Subcutaneous preadipocyte (primary cell): Measurements from ENCODE around the gene PYGO1. TPM values are rescaled to one million over a fixed set of nuclear protein-coding genes. Genes with fewer than 3 reads are reported as not detected.

Experiments used
- total RNA-seq: library from RNA; depleted of rRNA; stranded (reverse); fragments of >200 nt; gene quantifications from 2 replicates; pipeline ENCODE4 v1.2.3, GENCODE V29; 2012

Gene PYGO1
- total RNA-seq = 8.1 and 8.6 TPM in 2 replicates

GRCh38 chr15:55588070-55588814 lies at the start of gene PYGO1:
Gene PYGO1, minus strand, starts transcription at chr15:55588345. Its CDS starts 462 bp downstream, at chr15:55587883.

Other genes starting within 250 kb of the PYGO1 start
- 13.1 and 18.7 TPM in 2 replicates for gene CCPG1, start 180.0 kb downstream of the PYGO1 start, total RNA-seq
- 0.73 and 1.4 TPM in 2 replicates for gene PIERCE2, start 179.8 kb downstream of the PYGO1 start, total RNA-seq
- 0.98 and 1.5 TPM in 2 replicates for gene DNAAF4, start 80.1 kb downstream of the PYGO1 start, total RNA-seq
- 5.7 and 5.9 TPM in 2 replicates for gene PRTG, start 154.8 kb upstream of the PYGO1 start, total RNA-seq